ENCODE measurements around the gene YDJC.
A peak's percentile ranks its signal among the peaks of the same experiment; 100 is the strongest.

GRCh38 chr22:21657360-21658032 is 27.7 kb upstream of the YDJC start:
- TF ChIP-seq CTCF (IDR thresholded peaks at IDR 0.05) (peak in 1 of 7 experiments; percentile 14), POLR2AphosphoS5 (IDR thresholded peaks at IDR 0.05) (no peak), POLR2A (IDR thresholded peaks at IDR 0.05) (no peak), EP300 (IDR thresholded peaks at IDR 0.05) (no peak)
